ENCODE results near the gene BCL2.

Gene BCL2

DNA sequence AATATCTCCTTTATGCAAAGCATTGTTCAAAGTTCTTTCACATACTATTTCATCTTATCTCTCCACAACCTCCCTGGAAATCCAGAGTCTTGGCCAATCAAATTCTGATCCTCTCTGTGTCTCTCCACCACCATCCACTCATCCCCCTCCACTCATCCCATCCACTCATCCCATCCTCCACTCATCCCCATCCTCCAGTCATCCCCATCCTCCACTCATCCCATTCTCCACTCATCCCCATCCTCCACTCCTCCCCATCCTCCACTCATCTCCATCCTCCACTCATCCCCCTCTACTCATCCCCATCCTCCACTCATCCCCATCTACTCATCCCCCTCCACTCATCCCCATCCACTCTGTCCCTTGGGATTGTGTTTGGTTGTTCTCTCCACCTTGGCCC, 101.1 kb downstream of the BCL2 start:
- Histone ChIP-seq H3K36me3 (no peaks in the 10 kb centered on the region), H3K4me3 (ENCODE audit: low read depth, low read length) (no peak overlapping the region), H3K4me1 (no peaks in the 10 kb centered on the region), H3K9me3 (no peaks in the 10 kb centered on the region), H3K27me3 (no peaks in the 10 kb centered on the region)
- DNase-seq, result no peak
- TF ChIP-seq, protein P1, sequence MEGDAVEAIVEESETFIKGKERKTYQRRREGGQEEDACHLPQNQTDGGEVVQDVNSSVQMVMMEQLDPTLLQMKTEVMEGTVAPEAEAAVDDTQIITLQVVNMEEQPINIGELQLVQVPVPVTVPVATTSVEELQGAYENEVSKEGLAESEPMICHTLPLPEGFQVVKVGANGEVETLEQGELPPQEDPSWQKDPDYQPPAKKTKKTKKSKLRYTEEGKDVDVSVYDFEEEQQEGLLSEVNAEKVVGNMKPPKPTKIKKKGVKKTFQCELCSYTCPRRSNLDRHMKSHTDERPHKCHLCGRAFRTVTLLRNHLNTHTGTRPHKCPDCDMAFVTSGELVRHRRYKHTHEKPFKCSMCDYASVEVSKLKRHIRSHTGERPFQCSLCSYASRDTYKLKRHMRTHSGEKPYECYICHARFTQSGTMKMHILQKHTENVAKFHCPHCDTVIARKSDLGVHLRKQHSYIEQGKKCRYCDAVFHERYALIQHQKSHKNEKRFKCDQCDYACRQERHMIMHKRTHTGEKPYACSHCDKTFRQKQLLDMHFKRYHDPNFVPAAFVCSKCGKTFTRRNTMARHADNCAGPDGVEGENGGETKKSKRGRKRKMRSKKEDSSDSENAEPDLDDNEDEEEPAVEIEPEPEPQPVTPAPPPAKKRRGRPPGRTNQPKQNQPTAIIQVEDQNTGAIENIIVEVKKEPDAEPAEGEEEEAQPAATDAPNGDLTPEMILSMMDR (IDR thresholded peaks at IDR 0.05; ENCODE audit: low read depth, low read length), result no peak

DNA sequence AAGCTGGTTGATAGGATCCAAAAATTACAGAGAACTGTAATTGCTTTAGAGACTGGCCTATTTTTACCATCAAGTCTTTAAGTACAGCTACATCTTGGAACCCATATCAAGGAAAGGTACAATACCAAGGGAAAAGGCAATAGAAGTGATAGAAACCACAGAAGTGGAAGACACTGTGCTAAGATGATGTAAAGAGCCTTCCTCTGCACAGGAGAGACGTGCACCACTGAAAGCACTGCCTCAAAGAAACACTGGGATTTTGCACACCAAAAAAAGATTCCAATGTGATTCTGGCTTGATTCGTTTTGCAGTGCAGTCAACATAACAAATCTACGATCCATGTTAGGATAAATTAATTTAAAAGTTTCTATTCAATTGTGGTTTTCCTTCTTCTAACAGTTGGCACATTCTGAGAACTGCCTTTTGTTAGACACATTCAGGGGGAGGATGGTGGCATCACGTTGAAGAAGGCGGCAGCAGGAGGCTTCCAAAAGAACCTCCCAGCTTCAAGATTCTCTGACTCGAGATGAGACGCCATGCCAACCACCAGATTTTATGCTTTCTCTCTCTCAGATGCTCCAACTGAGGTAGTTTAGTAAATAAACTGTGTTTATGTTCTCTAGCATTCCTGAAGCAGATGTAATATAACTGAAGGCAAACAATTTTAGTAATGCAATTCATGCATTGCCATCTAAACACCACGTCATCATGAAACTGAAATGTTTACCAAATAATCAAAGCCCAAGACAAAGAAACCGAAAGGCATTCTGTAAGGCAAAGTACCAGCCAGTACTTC, 102.9 kb downstream of the BCL2 start:
- TF ChIP-seq, protein P1 (IDR thresholded peaks at IDR 0.05; ENCODE audit: low read depth, low read length), result no peak
- H3K4me1 ChIP-seq, result no peaks in the 10 kb centered on the region

DNA sequence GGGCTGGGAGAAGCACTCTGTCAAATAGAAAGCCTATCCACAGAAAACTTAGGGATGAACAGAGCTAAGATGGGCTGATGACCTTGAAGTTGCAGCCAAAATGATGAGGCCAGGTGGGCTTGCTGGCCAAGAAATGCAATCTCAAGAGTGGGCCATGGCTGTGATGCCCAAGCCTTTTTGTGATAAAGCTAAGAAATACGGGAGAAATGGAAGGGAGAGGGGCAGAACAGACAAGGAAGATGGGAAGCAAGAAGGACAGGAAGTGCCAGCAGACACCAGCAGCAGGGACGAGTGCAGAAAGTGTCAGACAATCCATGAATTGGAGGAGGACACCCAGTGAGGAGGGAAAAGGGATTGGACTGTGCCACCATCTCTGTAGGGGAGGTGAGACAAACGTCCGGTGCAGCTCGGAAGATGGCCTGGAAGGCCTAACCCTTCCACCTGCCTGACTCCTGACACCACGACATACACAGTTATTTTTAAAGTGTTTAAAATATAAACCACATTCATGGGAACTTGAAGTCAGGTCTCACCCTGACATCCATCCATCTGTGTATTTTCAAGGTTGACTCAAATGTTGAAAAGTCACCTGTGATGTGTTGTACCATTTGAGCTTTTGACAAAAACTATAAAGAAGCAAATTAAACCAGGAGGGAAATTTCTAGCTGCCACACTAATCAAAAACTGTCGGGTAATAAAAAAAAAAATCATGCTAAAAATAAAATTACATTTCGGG, 105.5 kb downstream of the BCL2 start:
- no peaks in the 10 kb centered on the region for H3K9me3 ChIP-seq
- no peaks in the 10 kb centered on the region for H3K36me3 ChIP-seq
- no peaks in the 10 kb centered on the region for H3K4me1 ChIP-seq
- TF ChIP-seq, protein P1 (IDR thresholded peaks at IDR 0.05; ENCODE audit: low read depth, low read length), result no peak
- H3K27me3 ChIP-seq, result no peaks in the 10 kb centered on the region
- DNase-seq, result no peak
- H3K4me3 ChIP-seq (ENCODE audit: low read depth, low read length), result no peak overlapping the region

More for the DNA sequence above, 102.9 kb downstream of the BCL2 start:
- H3K9me3 ChIP-seq, result no peaks in the 10 kb centered on the region
- H3K4me3 ChIP-seq (ENCODE audit: low read depth, low read length), result no peak overlapping the region
- H3K36me3 ChIP-seq, result no peaks in the 10 kb centered on the region
- no peak for DNase-seq
- H3K27me3 ChIP-seq, result no peaks in the 10 kb centered on the region

DNA sequence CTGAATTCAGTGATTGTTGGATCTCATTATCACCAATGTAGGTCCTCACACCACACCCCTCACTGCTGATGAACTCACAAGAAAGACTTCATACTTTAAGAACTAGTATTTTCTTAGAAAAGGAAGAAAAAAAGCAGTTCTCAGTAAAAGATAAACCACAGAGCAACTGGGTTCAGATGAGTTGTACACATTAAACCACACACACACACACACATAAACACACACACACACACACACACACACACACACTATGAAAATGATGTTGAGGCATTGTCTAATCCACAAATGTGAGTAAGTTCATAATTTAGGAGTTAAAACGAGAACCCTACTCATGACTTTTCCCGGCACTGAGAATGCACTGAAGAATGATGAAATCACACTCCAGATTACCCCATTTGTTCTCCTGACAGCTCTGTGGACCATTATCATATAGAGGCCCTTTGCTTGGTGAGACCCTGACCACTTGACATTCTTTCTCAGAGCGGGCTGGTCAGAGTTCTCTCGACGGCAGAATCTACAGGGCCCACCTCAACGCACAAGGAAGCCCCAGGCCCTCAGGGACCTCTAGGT, 106.2 kb downstream of the BCL2 start:
- Histone ChIP-seq H3K9me3 (no peaks in the 10 kb centered on the region), H3K4me1 (no peaks in the 10 kb centered on the region), H3K36me3 (no peaks in the 10 kb centered on the region), H3K27me3 (no peaks in the 10 kb centered on the region), H3K4me3 (ENCODE audit: low read depth, low read length) (no peak overlapping the region)
- TF ChIP-seq, protein P1 (IDR thresholded peaks at IDR 0.05; ENCODE audit: low read depth, low read length), result no peak
- DNase-seq, result no peak

DNA sequence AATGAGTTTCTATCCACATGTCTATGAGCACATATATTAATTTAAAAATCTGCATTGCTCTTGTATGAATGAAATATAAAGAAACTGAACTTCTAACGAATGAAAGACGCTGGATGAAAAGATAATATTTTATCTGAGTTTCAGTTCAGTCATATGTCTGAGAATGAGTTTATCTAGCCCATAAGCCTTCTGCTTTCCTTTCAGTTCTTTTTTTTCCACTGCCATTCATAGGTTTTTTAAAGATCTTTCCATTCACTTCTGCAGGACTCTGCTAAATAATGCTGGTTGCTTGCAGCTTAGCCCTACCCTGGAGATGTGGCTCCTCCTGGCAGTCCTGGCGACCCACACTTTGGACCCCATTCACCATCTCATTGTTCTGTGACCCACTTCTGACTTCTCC, 109.0 kb downstream of the BCL2 start:
- DNase-seq, result no peak
- Histone ChIP-seq H3K9me3 (no peaks in the 10 kb centered on the region), H3K27me3 (no peaks in the 10 kb centered on the region), H3K4me3 (ENCODE audit: low read depth, low read length) (no peak overlapping the region), H3K36me3 (no peaks in the 10 kb centered on the region), H3K4me1 (no peaks in the 10 kb centered on the region)
- TF ChIP-seq, protein P1 (IDR thresholded peaks at IDR 0.05; ENCODE audit: low read depth, low read length), result no peak

Data from BE2C (cell line).